Ascending aorta (tissue), 2 donors: ENCODE results near the gene MACO1. TPM values are rescaled to one million over a fixed set of nuclear protein-coding genes. Genes with fewer than 3 reads are reported as not detected.

Experiments
- DNase-seq, 2 donors: peaks; one replicate each; pipeline ENCODE4 v3.0.0-alpha.2; 2019; ENCODE audit warnings: low spot score in 2 of 2
- H3K27ac ChIP-seq, 2 donors: fragments of 200-600 bp; sonication (generic); one replicate each; pipeline ENCODE4 v1.5.1; 2016 to 2017; ENCODE audit warnings: mild to moderate bottlenecking in 1 of 2
- H3K27me3 ChIP-seq: fragments of 200-600 bp; sonication (generic); one replicate; pipeline ENCODE4 v1.5.1; 2017
- H3K36me3 ChIP-seq, 2 donors: fragments of 200-600 bp; sonication (generic); one replicate each; pipeline ENCODE4 v1.5.1; 2016
- H3K4me1 ChIP-seq, 2 donors: fragments of 200-600 bp; sonication (generic); one replicate each; pipeline ENCODE4 v1.5.1; 2016 to 2017; ENCODE audit warnings: mild to moderate bottlenecking in 1 of 2
- H3K4me3 ChIP-seq, 2 donors: fragments of 200-600 bp; sonication (generic); one replicate each; pipeline ENCODE4 v1.5.1; 2016 to 2017; ENCODE audit warnings: mild to moderate bottlenecking in 1 of 2
- H3K9me3 ChIP-seq, 2 donors: fragments of 200-600 bp; sonication (generic); one replicate each; pipeline ENCODE4 v1.5.1; 2016
- CTCF ChIP-seq, 3 experiments: fragments of 200-600 bp in 2 of 3; fragments of 450-650 bp in 1 of 3; sonication (generic) in 2 of 3; IDR thresholded peaks; one replicate each; pipeline ENCODE4 v1.5.1; 2016 to 2019; ENCODE audit warnings: antibody characterized with exemption in 3 of 3, mild to moderate bottlenecking in 1 of 3, moderate library complexity in 1 of 3
- intact Hi-C: fragments of 100-400 bp; cut with DNase I; formaldehyde crosslinking; loops from one replicate; pipeline ENCODE4 v1.15.1; 2023
- total RNA-seq: library from RNA; depleted of rRNA; stranded (reverse); fragments of >200 nt; gene quantifications from one replicate; pipeline ENCODE4 v1.1.0, GENCODE V29; 2016

MACO1 gene
- total RNA-seq, 1 donor from 2014 or later = 49.2 TPM

GRCh38 chr1:25515033-25515432 lies 84.3 kb downstream of the MACO1 start:
- no peak for TF ChIP-seq CTCF (IDR thresholded peaks at IDR 0.05)
- Histone ChIP-seq H3K27me3 (no peaks in the 10 kb centered on the region), H3K4me3 (no peak overlapping the region), H3K9me3 (no peaks in the 10 kb centered on the region), H3K36me3 (no peaks in the 10 kb centered on the region), H3K4me1 (no peaks in the 10 kb centered on the region), H3K27ac (no peak overlapping the region)
- DNase-seq = no peak
- intact Hi-C loops = no loop called here

- no peaks in the 10 kb centered on the region for H3K4me1 ChIP-seq
- H3K27me3 ChIP-seq = no peaks in the 10 kb centered on the region
- H3K9me3 ChIP-seq = no peaks in the 10 kb centered on the region
- no peak for DNase-seq
- intact Hi-C loops = no loop called here
- no peaks in the 10 kb centered on the region for H3K36me3 ChIP-seq
- no peak overlapping the region for H3K27ac ChIP-seq
- H3K4me3 ChIP-seq = no peak overlapping the region
- no peak for TF ChIP-seq CTCF (IDR thresholded peaks at IDR 0.05)
Measured at GRCh38 chr1:25516686-25517085, 86.0 kb downstream of the MACO1 start.

GRCh38 chr1:25517476-25518394 lies 87.0 kb downstream of the MACO1 start:
- Histone ChIP-seq H3K27me3 (no peaks in the 10 kb centered on the region), H3K9me3 (no peaks in the 10 kb centered on the region), H3K36me3 (no peaks in the 10 kb centered on the region), H3K4me1 (no peaks in the 10 kb centered on the region), H3K4me3 (no peak overlapping the region), H3K27ac (no peak overlapping the region)
- intact Hi-C loops = no loop called here
- DNase-seq = no peak
- TF ChIP-seq CTCF (IDR thresholded peaks at IDR 0.05) = no peak

- Histone ChIP-seq H3K4me3 (no peak overlapping the region), H3K4me1 (no peaks in the 10 kb centered on the region), H3K9me3 (no peaks in the 10 kb centered on the region), H3K36me3 (no peaks in the 10 kb centered on the region), H3K27me3 (no peaks in the 10 kb centered on the region), H3K27ac (no peak overlapping the region)
- intact Hi-C loops = loop anchor here (1.0 to 5.0 kb wide), 3 partner anchors 16 to 278 kb away; no protein-coding TSS in a partner anchor
- no peak for TF ChIP-seq CTCF (IDR thresholded peaks at IDR 0.05)
- no peak for DNase-seq
Measured at GRCh38 chr1:25519624-25520023, 88.9 kb downstream of the MACO1 start.

- Histone ChIP-seq H3K27ac (no peak overlapping the region), H3K4me3 (no peak overlapping the region), H3K27me3 (no peaks in the 10 kb centered on the region), H3K4me1 (no peaks in the 10 kb centered on the region), H3K36me3 (no peaks in the 10 kb centered on the region), H3K9me3 (peaks cover 0 to 6% of the 10 kb centered on the region in 2 donors)
- peak in 1 of 2 donors; percentile 75 for DNase-seq
- intact Hi-C loops = loop anchor here (1.0 to 5.0 kb wide), 3 partner anchors 17 to 277 kb away; no protein-coding TSS in a partner anchor
- TF ChIP-seq CTCF (IDR thresholded peaks at IDR 0.05) = peak; percentile 73 to 82 (median 74)
Measured at GRCh38 chr1:25520446-25521061, 89.9 kb downstream of the MACO1 start.
